HG03103 (cell line): ENCODE data around the gene ERP29.
"Not testable (repeated sequence)": the region's sequence is repeated elsewhere in the genome, so short reads cannot be mapped to it uniquely, and the experiment has no call there.

Source experiments
- ATAC-seq: cut with Tn5 transposase; IDR thresholded peaks from one replicate; pipeline ENCODE4 v1.9.1; 2021; ENCODE audit warnings: low read depth; ENCODE audit not compliant: unreplicated experiment

The ERP29 gene

DNA sequence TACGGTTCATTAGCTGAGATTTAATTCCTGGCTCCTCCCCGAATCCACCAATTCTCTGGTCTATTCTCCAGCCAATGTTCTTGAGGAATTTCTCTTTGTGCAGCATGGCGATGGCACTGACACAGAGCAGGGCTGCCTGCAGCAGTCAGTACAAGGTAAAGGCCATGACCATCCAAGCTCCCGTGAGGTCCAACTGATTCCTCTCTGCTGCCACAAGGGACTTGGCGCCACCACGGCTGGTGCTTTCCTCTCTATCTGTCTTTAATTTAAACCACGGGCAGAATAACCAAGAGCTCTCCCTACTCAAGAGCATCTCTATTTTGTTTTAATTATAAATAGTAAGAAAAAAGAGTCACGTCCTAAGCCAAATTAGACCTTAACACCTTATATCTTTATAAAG, 12.4 kb upstream of the ERP29 start:
- ATAC-seq: no peak

DNA sequence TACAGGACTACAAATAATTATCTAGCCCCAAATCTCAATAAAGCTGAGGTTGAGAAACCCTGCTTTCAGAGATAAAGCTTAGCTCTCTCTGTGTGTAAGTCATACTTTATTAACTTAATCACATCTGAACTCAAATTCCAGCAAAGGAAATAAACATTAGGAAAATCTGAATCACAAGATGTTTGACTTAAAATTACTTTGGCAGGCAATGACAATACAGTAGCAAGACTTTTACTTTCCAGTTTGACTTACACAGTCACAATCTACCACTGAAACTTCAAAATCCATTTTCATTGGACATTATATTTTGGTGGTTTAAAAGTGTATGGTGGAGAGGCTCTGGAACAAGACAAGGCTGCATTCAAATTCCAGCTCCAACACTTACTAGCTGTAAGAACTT, 11.7 kb upstream of the ERP29 start:
- no peak for ATAC-seq

DNA sequence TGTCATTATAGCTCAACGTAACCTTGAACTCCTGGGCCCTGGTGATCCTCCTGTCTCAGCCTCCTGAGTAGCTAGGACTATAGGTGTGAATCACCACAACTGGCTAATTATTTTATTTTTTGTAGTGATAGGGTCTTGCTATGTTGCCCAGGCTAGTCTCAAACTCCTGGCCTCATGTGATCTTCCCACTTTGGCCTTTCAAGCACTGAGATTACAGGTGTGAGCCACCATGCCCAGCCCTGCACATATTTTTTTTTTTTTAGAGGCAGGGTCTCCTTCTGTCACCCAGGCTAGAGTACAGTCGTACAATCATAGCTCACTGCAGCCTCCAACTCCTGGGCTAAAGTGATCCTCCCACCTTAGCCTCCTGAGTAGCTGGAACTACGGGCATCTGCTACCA, 9.2 kb upstream of the ERP29 start:
- no peak for ATAC-seq

DNA sequence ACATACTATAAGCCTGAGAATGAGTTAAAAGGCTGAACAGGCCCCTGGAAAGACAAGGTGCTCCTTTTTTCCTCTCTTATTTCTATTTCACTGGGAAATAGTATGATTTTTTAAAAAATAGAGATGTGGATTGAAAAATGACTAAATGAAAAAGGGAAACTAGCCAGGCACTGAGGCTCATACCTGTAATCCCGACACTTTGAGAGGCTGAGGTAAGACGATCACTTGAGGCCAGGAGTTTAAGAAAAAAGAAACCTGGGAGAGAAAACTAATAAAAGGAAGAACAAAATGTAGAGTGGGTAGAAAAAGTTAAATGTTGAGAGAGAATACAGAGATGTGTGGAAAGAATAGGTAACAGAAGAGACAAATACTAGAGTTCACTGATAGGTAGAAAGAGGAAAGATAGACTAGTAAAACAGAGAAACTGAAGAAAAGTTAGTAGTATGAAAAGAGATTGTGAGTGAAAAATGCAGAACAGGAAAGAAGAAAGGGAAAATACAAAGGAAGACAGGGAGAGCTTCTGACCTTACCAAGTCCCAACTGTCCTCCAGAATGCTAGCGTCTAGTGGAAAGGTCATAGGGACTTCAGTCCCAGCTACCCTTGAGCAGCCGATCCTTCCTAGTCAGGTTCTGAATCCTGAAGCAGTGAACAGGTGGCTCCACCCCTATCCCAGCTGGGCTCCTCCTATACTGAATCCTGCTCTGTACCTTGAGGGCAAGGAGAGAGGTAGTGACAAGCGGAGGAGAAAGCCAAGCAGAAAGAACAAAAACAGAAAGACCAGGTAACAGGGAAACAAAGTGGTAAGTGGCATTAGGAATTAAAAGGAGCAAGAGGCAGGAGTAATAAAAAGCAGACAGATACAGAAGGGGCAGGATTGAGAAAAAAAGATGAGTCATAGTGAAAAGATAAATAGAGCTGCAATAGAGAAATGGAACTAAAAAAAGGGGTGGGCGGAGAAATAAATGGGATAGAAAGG, 7.5 kb upstream of the ERP29 start:
- ATAC-seq: no peak

DNA sequence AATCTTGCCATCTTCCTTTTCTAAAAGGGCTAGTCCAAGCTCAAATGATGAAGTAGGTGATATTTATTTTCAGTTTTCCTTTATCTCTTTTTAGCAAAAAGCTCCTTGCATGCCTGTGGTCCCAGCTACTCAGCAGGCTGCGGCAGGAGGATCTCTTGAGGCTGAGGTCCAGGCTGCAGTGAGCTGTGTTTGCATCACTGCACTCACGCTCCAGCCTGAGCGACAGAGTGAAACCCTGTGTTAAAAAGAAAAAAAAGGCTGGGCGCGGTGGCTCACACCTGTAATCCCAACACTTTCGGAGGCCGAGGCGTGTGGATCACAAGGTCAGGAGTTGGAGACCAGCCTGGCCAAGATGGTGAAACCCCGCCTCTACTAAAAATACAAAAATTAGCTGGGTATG, 5.3 kb upstream of the ERP29 start:
- ATAC-seq: no peak

DNA sequence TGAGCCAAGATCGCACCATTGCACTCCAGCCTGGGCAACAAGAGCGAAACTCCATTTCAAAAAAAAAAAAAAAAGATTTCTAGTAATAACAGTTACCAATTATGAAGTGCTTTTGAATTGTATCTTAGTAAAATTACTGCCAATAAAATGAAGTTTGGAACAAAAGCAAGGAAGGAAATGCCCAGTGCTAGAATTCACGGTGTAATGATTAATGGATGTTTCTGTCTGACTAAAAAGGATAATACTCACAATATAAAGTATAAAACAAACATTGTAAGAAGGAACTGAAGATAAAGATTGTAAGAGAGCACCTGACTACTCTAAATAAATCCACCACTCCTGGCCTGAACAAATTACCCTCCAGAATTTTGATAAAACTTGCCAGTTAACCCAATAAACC, 4.3 kb upstream of the ERP29 start:
- no peak for ATAC-seq

DNA sequence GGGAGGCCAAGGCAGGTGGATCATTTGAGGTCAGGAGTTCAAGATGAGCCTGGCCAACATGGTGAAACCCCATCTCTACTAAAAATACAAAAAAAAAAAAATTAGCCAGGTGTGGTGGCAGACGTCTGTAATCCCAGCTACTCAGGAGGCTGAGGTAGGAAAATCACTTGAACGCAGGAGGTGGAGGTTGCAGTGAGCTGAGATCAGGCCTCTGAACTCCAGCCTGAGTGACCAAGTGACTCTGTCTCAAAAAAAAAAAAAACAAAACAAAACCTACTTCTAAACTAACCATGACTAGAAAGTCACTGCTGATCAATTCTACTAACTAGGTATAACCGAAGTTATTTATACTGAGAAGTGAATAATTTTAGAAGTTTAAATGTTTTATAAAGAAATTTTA, 3.6 kb upstream of the ERP29 start:
- not testable (repeated sequence) for ATAC-seq

DNA sequence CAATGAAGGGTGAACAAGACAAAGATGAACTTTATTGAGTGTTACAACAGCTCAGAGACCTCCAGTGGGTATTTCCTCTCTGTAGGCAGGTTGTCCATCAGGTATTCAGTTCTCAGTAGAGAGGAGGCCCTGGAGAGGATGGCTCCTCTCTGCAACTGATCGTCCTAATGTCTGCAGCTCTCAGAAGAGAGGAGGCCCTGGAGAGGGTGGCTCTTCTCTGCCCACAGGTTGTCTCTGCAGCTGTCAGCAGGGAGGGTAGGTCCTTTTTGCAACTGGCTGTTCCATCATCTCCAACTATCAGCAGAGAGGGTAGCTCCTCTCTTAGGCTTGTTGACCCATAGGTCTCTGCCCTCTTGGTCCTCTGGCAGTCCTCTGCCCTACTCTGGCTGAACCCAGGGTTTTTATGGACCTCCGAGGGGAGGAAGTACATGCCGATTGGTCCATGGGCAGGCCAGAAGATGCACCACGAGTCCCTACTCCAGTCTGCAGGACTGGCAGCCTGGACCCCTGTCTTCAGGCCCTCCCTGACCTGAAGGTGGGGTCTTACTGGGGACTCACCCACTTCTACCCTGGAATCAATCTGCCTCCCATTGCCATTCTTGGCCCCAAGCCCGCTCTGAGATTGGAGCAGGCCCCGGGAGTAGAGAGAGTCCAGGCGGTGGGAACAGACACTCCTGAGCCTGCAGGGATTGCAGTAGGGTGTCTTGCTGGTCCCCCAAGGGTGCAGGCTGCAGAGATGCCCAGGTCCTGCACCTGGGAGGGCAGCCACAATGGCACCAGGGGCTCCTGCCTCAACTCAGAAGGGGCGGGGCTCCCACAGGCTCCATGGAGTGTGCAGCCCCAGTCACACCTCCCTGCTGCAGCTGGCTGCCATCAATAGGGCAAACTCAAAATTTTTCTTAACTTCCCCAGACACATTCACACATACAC, 2.5 kb upstream of the ERP29 start:
- no peak for ATAC-seq

DNA sequence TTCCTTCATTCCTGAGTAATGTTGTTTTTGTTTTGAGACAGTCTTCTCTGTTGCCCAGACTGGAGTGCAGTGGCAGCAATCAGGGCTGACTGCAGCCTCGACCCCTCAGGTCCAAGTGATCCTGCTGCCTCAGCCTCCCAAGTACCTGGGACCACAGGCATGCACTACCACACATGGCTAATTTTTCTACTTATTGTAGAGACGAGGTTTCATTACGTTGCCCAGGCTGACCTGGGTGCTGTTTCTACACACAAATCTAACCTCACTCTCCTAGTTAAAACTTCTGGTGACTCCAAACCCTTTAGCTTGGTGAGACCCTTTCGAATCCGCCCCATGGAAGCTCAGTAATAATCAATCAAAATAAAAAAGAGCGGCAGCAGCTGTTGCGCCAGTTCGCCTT, 1.5 kb upstream of the ERP29 start:
- ATAC-seq: no peak

DNA sequence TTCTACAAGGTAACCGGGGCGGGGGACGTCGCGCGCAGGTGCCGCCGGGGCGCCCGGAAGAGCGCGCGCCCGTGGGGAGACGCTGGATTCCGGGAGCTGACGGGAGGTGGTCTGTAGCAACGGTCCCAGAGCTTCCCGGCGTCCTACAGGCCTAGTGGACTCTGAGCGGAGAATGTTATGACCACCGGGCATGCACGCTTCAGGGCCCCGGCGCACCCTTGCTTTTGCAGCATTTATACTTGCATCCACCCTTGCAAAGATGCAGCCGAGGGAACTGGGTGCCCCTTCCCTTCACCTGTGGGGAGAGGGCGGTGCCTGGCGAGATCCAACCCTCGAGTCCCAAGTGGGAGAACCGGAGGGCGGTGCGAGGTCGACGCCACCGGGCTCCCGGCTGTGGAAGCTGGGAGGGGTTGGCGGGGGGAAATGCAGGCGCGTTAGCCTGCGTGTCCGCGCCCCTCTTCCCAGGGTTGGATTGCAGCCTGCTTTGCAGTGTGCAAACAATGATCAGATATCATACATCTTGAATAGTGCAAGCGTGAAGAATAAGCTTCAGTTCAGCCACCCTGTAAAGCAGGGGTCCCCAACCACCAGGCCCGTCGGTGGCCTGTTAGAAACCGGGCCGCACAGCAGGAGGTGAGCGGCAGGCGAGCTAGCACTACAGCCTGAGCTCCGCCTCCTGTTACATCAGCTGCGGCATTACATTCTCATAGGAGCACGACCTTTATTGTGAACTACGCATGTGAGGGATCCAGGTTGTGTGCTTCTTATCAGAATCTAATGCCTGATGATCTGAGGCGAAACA, 576 bp downstream of the ERP29 start:
- peak; percentile 21 for ATAC-seq

DNA sequence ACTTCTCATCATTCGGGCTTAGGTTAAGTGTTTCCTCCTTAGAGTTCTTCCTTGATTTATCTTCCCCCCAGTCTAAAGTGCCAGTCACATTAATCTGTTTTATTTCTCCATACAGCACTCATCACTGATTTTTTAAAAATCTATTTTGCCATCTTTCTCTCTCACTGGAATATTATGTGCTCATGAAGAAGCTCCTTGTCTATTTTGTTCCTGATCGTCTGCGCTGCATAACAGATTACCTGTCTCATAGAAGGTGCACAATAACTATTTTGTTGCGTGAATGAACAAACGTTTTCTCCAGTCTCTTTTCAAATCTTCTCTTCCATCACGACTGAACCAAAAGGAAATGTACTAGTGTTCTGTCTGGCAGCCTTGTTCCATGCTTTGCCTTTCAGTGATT, 2.7 kb downstream of the ERP29 start:
- ATAC-seq: no peak

DNA sequence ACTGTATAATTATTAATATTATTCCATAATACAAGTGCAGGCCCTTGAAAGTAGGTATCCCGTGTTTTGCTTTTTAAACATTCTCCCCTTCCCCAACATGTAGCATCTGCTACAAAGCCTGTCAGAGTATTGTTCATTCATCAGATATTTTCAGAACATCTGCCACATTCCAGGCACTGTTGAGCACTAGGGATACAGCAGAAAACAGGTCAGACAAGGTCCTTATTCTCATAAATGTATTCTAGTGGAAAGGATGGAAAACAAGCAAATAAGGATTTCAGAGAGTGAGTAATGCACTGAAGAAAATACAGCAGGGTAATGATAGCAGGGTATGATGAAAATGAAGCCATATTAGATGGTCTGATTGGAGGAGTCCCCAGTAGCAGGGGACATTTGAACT, 3.8 kb downstream of the ERP29 start:
- no peak for ATAC-seq

DNA sequence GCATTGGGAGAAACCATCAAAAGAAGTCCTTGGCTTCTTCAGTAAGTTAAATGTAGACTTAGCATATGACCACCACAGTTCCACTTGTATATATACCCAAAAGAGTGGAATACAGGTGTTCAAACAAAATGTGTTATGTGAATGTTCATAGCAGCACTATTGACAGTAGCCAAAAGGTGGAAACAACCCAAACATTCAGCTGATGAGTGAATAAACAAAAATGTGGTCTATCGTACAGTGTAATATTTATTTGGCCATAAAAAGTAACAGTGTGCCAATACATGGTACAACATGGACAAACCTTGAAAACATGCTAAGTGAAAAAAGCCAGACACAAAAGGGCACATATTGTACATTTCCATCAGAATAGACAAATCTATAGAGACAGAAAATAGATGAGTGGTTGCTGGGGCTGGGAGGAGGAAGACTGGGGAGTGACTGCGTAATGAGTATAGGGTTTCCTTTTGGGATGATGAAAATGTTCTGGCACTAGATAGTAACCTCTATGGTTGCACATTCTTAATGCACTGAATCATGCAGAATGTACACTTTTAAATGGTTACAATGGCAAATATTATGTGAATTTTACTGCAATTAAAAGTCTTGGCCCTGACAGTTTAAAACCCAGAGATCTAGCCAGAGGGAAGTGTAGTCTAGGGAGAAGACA, 5.5 kb downstream of the ERP29 start:
- no peak for ATAC-seq

DNA sequence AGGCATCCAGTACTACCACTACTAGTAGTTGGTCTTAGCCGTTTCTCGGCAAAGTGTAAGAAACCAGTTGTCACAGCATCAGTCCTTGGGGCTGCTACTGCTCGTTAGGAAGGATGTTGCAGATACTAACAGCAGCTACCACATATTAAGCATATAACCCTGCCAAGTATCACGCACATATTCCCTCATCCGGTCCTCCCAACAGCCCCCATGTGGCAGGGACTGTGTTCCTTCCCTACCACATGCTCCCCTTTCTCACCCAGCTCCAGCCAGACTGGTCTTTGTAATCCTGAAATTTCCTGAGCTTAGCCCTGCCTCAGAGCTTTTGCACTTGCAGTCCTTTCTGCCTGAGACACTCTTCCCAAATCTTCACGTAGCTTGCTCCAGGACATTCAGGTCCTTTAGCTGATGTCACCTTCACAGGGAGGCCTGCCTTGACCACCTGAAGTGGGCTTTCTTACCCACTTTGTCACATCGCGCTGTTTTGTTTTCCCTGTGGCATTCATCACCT, 7.8 kb downstream of the ERP29 start:
- no peak for ATAC-seq

DNA sequence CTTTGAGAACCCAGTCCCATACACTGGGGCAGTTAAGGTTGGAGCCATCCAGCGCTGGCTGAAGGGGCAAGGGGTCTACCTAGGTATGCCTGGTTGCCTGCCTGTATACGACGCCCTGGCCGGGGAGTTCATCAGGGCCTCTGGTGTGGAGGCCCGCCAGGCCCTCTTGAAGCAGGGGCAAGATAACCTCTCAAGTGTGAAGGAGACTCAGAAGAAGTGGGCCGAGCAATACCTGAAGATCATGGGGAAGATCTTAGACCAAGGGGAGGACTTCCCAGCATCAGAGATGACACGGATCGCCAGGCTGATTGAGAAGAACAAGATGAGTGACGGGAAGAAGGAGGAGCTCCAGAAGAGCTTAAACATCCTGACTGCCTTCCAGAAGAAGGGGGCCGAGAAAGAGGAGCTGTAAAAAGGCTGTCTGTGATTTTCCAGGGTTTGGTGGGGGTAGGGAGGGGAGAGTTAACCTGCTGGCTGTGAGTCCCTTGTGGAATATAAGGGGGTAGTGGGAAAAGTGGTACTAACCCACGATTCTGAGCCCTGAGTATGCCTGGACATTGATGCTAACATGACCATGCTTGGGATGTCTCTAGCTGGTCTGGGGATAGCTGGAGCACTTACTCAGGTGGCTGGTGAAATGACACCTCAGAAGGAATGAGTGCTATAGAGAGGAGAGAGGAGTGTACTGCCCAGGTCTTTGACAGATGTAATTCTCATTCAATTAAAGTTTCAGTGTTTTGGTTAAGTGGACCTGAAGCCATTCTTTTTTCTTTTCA, 9.2 kb downstream of the ERP29 start:
- no peak for ATAC-seq

DNA sequence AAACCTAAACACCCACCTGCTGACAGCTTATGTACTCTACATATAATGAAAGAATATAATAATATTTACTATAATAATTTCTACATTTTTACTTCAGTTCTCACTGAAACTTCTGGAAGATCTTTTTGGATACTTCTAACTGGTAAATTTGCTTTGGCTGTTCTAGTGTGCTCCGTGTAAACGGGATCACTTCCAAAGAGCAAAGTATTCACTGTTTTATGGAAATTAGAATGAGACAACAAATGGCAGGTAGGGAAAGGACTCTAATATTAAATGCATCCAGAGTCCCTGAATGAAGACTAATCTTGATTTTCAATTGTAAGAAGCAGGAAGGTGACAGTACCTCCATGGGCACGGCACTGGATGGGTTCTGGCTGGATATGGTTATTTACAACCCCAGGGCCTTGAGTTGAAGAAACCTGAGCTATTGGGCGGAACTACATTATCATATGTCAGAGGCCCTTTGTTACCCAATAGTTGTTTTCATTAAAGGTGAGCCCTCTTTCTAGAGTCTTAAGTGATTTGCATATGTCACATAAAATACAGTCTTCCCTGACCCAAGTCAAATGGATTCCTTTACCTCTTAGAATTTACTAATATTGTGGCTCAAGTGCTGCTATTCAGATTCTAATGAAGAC, 10.7 kb downstream of the ERP29 start:
- no peak for ATAC-seq

DNA sequence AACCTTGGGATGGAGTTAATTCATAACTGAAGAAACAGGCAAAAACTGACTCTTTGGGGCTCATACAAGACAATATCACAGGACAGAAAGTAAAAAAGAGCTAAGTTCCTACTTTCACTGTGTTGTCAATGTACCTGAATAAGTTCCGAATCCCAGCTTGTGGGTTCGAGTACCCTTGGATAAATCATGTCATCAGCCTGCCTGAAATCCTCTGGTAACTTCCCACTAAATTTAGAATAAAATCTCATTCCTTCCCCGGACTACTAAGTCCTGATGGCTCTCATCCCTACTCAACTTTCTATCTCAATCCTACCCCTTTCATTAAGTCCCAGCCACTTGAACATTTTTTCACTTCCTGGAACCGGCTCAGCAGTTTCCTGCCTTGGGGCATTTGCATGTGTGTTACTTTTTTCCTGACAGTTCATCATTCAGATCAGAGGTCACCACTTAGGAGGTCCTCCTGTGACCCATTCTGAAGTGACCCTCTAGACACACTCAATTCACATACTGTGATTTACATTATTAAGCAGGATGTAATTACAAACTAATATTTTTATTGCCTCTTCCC, 12.7 kb downstream of the ERP29 start:
- ATAC-seq: no peak

DNA sequence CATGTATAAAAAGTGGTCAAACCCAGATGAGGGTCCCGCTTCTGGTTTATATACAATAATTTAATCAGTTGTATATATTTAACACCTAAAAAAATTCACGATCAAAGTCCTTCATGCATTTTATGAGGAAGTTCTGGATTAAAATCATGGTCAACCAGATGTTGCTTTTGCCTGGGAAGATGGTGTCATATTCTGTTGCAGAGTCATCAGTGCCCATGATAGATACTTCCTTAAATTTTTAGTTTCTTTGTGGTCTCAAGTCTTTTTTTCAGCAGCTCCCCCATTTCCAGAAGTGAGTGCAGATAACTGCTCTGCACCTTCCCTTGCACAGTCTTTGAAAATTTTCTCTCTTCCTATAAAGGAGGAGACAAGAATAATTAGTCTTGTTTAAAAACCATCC, 16.1 kb downstream of the ERP29 start:
- no peak for ATAC-seq
